ENCODE data around the gene PKD2L2. TPM values are rescaled to one million over a fixed set of nuclear protein-coding genes. Genes with fewer than 3 reads are reported as not detected.
"Not testable (repeated sequence)": the region's sequence is repeated elsewhere in the genome, so short reads cannot be mapped to it uniquely, and the experiment has no call there.

Gene PKD2L2
- not detected for total RNA-seq

- peak; percentile 91 for DNase-seq (ENCODE audit: low spot score)
- intact Hi-C loops (cut with DNase I), result no loop called here
- ATAC-seq, result peak; percentile 100
These were observed at the start of gene PKD2L2 for GRCh38 chr5:137888863-137889759. Gene PKD2L2 (plus strand): TSS chr5:137889457. CDS start chr5:137889492, 35 bp downstream.

- intact Hi-C loops (cut with DNase I), result no loop called here
- ATAC-seq, result no peak
- DNase-seq (ENCODE audit: low spot score), result no peak
These were observed 47.0 kb upstream of the PKD2L2 start for GRCh38 chr5:137842296-137842695.

- ATAC-seq (no peak), DNase-seq (ENCODE audit: low spot score) (no peak)
- intact Hi-C loops (cut with DNase I), result no loop called here
These were observed 45.5 kb upstream of the PKD2L2 start for GRCh38 chr5:137843676-137844299.

- no peak for ATAC-seq
- no peak for DNase-seq (ENCODE audit: low spot score)
- intact Hi-C loops (cut with DNase I), result no loop called here
These were observed 43.8 kb upstream of the PKD2L2 start for GRCh38 chr5:137845472-137845871.

GRCh38 chr5:137847687-137848086 is 41.6 kb upstream of the PKD2L2 start:
- no peak for ATAC-seq
- no peak for DNase-seq (ENCODE audit: low spot score)
- intact Hi-C loops (cut with DNase I), result no loop called here

- ATAC-seq; DNase-seq (ENCODE audit: low spot score); intact Hi-C loops (cut with DNase I): not testable (repeated sequence)
These were observed 36.1 kb upstream of the PKD2L2 start for GRCh38 chr5:137853165-137853564.

- ATAC-seq, result no peak
- intact Hi-C loops (cut with DNase I), result no loop called here
- no peak for DNase-seq (ENCODE audit: low spot score)
These were observed 33.1 kb upstream of the PKD2L2 start for GRCh38 chr5:137856201-137856600.

GRCh38 chr5:137856916-137857862 is 32.1 kb upstream of the PKD2L2 start:
- no peak for DNase-seq (ENCODE audit: low spot score)
- peak; percentile 46 for ATAC-seq
- intact Hi-C loops (cut with DNase I), result no loop called here

GRCh38 chr5:137858223-137858916 is 30.9 kb upstream of the PKD2L2 start:
- ATAC-seq (peak; percentile 93), DNase-seq (ENCODE audit: low spot score) (no peak)
- intact Hi-C loops (cut with DNase I), result no loop called here

- ATAC-seq (peak; percentile 76), DNase-seq (ENCODE audit: low spot score) (no peak)
- intact Hi-C loops (cut with DNase I), result no loop called here
These were observed 30.3 kb upstream of the PKD2L2 start for GRCh38 chr5:137858954-137859353.

GRCh38 chr5:137862251-137862650 is 27.0 kb upstream of the PKD2L2 start:
- ATAC-seq (no peak), DNase-seq (ENCODE audit: low spot score) (no peak)
- intact Hi-C loops (cut with DNase I), result no loop called here

GRCh38 chr5:137863653-137864052 is 25.6 kb upstream of the PKD2L2 start:
- DNase-seq (ENCODE audit: low spot score); intact Hi-C loops (cut with DNase I); ATAC-seq: not testable (repeated sequence)

GRCh38 chr5:137866541-137867388 is 22.5 kb upstream of the PKD2L2 start:
- DNase-seq (ENCODE audit: low spot score) (no peak), ATAC-seq (no peak)
- intact Hi-C loops (cut with DNase I), result no loop called here

- no peak for ATAC-seq
- intact Hi-C loops (cut with DNase I), result no loop called here
These were observed 21.6 kb upstream of the PKD2L2 start, which contains the start of gene MYOT for GRCh38 chr5:137867664-137868063. Gene MYOT (plus strand): TSS chr5:137867860. CDS start chr5:137870652, 2,792 bp downstream.

GRCh38 chr5:137870647-137871339 is 18.5 kb upstream of the PKD2L2 start:
- ATAC-seq, result no peak
- intact Hi-C loops (cut with DNase I), result no loop called here
- no peak for DNase-seq (ENCODE audit: low spot score)

More at GRCh38 chr5:137867664-137868063, 21.6 kb upstream of the PKD2L2 start, which contains the start of gene MYOT:
- DNase-seq (ENCODE audit: low spot score), result no peak

- intact Hi-C loops (cut with DNase I), result no loop called here
- ATAC-seq (no peak), DNase-seq (ENCODE audit: low spot score) (no peak)
These were observed 17.7 kb upstream of the PKD2L2 start for GRCh38 chr5:137871571-137871970.

GRCh38 chr5:137872466-137872865 is 16.8 kb upstream of the PKD2L2 start:
- DNase-seq (ENCODE audit: low spot score) (no peak), ATAC-seq (no peak)
- intact Hi-C loops (cut with DNase I), result no loop called here
